C4-2B (cell line): ENCODE results near the gene UBE2U.

ENCODE experiments used
- H3K27ac ChIP-seq: fragments of 450-650 bp; 2 replicates; pipeline ENCODE4 v1.5.1; 2017
- ZFX ChIP-seq: fragments of 450-650 bp; IDR thresholded peaks from 2 replicates; pipeline ENCODE4 v1.6.1; 2017
- TF ChIP-seq, protein P1 (sequence below): fragments of 450-650 bp; conservative IDR thresholded peaks from 2 replicates; pipeline ENCODE4 v1.5.1; 2017; ENCODE audit warnings: mild to moderate bottlenecking

The UBE2U gene

DNA sequence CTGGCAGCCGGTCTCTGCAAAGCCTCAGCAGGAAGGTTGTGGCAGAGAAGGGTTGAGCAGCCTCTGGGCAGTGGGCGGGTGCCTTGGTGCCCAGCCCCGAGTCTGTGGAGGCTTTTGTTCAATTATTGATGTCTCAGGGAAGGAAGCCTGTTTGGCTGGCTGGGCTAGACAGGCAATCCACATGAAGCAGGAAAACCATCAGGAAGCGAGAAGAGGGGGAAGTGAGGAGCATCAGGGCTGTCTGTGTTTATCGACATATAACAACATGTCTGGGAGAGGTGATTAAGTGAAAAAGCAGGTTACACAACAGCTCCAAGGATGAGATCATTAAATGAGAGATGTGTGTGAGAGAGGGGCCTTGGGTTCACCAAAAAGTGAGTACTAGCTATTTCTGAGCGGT, 105.4 kb downstream of the UBE2U start:
- H3K27ac ChIP-seq: no peak overlapping the region
- no peak for TF ChIP-seq ZFX
- TF ChIP-seq, protein P1, sequence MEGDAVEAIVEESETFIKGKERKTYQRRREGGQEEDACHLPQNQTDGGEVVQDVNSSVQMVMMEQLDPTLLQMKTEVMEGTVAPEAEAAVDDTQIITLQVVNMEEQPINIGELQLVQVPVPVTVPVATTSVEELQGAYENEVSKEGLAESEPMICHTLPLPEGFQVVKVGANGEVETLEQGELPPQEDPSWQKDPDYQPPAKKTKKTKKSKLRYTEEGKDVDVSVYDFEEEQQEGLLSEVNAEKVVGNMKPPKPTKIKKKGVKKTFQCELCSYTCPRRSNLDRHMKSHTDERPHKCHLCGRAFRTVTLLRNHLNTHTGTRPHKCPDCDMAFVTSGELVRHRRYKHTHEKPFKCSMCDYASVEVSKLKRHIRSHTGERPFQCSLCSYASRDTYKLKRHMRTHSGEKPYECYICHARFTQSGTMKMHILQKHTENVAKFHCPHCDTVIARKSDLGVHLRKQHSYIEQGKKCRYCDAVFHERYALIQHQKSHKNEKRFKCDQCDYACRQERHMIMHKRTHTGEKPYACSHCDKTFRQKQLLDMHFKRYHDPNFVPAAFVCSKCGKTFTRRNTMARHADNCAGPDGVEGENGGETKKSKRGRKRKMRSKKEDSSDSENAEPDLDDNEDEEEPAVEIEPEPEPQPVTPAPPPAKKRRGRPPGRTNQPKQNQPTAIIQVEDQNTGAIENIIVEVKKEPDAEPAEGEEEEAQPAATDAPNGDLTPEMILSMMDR: no peak

DNA sequence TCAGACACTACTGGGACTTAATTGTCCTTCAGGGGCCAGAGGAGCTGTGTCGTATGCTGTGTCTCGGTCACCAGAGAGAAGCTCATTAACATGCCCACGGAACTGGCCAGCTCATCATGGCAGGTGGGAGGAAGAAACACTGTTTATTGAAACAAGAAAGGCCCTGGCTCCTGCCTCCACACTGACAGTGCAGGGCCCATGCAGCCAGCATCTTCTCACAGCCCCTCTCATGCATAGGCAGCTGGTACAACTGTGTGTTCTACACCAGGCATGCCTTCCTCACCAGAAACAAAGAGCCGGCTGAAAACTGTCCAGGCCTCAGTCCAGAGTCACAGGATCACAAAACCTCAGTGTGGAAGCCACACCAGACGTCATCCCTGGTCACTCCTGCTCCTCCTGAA, 106.0 kb downstream of the UBE2U start:
- TF ChIP-seq ZFX: no peak
- TF ChIP-seq, protein P1: no peak
- H3K27ac ChIP-seq: no peak overlapping the region

DNA sequence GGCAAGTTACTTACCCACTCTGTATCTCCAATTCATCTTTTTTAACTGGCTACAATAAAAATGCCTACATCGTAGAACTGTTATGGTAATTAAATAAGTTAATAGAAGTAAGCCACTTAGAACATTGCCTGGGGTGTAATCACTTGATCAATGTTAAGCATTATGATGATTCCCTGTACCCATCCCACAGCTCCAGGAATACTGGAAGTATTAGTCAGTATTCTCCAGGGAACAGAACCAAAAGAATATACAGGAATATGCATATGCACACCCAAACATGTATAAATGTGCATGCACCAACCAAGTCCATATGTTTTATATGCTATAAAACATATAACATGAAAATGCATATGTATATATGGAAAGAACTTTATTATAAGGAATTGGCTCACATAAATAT, 107.3 kb downstream of the UBE2U start:
- H3K27ac ChIP-seq: no peak overlapping the region
- TF ChIP-seq, protein P1: no peak
- no peak for TF ChIP-seq ZFX

DNA sequence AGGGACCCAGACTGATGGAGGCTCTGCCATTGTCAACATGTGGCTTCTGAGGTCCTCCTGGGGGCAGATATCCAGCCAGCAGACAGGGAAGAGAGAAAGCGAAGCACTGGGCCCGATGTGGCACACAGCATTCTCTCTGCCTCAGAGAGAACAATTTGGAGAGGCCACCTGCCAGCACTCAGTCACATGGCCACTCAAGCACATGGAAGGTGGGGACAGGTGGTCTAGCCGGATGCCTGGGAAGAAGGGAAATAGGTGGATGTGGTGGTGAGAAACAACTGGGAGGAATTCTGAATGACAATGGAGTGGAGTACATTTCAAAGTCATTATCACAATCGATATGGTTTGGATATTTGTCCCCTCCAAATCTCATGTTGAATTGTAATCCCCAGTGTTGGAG, 109.0 kb downstream of the UBE2U start:
- no peak for TF ChIP-seq ZFX
- TF ChIP-seq, protein P1: no peak
- H3K27ac ChIP-seq: no peak overlapping the region

DNA sequence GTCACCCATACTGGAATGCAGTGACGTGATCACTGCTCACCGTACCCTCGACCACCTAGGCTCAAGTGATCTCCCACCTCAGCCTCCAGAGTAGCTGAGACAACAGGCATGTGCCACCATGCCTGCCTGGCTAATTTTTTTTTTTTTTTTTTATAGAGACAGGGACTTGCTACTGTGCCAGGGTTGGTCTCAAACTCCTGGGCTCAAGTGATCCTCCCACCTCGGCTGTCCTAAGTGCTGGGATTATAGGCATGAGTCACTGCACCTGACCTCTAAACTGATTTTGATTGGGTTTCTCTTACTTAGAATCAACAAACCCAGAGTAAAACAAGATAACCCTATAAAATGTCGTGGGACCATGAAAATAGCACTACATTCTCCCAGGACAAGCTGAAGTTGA, 112.0 kb downstream of the UBE2U start:
- H3K27ac ChIP-seq: no peak overlapping the region
- TF ChIP-seq ZFX: no peak
- TF ChIP-seq, protein P1: no peak
